Stimulated activated CD4-positive, alpha-beta T cell treated with anti-CD3 and anti-CD28 coated beads, Interleukin-15, amount 100 ng/mL, for 48 hours (primary cell): Measurements from ENCODE around the gene COBLL1.
A peak's percentile ranks its signal among the peaks of the same experiment; 100 is the strongest.

Experiments used
- DNase-seq, 2 donors: peaks; one replicate each; pipeline ENCODE4 v3.0.0-alpha.2; 2020; ENCODE audit warnings: low read depth in 2 of 2

COBLL1 gene

GRCh38 chr2:164785457-164785856, 56.2 kb downstream of the COBLL1 start:
- DNase-seq, result no peak

- no peak for DNase-seq
Observed at GRCh38 chr2:164784376-164784775, 57.2 kb downstream of the COBLL1 start.

DNA sequence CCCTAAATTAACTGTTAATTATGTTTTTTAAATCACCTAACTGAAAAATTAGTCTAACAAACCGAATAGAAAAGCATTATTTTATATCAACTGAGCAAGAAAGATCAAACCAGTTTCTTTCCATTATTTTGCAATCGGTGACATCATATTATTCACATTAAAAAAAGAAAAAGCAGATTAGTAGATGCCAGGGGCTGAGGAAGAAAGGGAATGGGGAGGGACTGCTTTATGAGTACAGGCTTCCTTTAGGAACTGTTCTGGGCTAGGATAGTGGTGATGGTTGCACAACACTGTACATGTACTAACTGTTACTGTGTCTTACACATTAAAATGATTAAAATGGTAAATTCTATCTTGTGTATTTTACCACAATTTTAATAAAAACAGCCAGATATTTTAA, 59.3 kb downstream of the COBLL1 start:
- no peak for DNase-seq

DNA sequence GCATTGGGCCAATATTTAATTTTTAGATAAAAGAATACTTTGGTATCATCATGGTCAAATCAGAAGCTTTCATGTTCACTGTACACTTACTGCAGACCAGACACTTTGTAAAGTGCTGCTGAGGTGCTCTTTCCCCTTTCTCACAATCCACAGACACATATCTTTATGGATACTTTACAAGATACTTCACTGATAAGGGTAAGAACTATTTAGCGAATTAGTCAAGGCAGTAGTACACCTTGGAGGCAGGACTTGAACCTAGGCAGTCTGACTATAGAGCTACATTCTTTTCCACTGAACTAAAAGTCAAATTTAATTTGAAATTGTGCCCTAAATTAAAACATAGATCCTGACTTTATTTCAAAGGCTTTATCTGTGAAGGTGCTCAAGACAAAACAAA, 60.2 kb downstream of the COBLL1 start:
- no peak for DNase-seq

DNA sequence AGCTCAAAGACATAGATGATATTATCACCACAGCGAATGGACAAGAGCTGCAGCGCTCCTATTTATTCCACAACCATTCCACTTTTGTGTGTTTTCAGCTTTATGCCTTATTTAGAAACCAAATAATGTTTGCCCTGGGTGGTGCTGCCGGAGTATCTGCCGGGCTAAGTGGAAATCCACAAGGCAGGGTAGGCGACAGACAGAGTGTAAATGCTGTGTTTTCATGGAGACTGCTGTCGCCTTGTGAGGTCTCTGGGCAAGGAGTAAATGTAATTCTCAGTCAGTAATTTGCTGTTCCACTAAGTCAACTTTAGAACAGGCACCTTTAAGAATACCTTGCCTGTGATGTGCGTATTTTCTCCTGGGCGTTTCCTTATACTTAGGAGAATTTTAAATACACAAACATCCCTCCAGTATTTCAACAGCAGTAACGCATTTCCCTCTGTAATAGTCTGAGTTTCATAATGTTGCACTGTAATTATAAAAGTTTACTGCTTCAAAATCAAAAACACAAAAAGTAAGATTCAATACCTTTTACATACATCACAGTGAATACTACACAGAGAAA, 60.9 kb downstream of the COBLL1 start:
- no peak for DNase-seq

DNA sequence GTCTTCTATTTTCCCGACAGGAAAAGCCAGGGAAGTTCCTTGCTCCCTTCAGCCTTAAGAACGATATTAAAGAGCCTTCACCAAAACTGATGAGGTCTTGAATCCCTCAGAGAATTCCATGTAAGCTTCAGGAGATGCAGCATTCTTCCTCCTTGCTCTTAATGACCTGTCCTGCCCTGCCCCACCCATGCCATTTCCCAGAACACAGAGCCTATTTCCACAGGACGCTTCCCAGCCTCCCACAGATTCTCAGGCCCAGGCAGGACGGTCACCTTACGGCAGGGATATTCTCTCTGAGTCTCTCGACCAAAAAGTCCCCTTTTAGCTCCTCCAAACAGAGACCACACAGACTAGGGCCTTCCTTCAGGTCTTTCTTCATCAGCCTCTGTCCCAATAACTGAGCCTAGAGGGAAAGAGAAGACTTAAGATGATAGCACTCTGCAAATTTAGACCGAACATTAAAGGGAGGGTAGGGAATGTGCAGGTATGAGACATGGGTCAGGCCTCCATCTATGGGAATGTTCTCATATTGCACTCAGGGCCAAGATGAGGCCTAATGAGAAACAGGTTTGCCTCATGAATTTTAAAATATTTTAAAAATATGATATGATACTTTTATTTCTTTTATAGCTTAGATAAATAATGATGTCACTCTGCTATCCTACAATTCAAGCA, 62.1 kb downstream of the COBLL1 start:
- DNase-seq, result no peak

- no peak for DNase-seq
Observed at GRCh38 chr2:164778723-164779122, 62.9 kb downstream of the COBLL1 start.

- no peak for DNase-seq
Observed at GRCh38 chr2:164777847-164778461, 63.7 kb downstream of the COBLL1 start.

GRCh38 chr2:164773635-164774034, 68.0 kb downstream of the COBLL1 start:
- no peak for DNase-seq

DNA sequence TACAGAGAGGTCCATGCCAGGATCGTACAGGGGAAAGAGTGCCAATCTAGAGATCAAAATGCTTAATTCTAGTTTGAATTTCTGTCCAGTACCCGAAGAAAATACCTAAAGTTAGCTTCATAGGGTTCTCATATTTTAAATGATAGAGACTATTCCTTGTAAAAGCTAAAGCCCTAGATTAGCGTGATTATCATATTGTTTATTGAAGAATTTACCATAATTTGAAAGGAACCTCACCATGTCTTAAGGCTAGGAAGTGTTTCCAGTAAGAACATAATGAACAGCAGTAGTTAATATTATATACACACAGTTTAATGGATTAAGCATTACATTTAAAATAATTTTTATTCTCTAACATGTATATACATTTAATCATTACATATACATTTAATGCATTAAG, 68.5 kb downstream of the COBLL1 start:
- DNase-seq, result no peak

DNA sequence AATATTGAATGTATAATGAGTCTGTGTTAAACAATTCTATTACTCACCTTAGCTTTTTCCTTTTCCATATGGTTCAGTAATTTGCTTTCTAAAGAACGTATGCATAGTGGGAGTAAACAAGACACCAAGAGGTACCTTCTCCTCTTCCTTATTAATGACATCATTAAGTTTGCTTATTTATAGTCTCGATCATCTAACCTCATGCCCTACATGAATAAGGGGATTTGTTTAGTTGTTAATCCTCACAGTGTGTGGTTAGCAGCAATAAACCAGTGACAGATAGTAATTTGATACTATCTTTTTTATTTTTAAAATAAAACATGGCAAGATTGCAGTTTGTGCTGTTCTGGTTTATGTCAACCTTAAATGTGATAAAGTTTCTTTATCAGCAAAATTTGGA, 69.7 kb downstream of the COBLL1 start:
- DNase-seq, result no peak

GRCh38 chr2:164770421-164770916, 71.2 kb downstream of the COBLL1 start:
- no peak for DNase-seq

DNA sequence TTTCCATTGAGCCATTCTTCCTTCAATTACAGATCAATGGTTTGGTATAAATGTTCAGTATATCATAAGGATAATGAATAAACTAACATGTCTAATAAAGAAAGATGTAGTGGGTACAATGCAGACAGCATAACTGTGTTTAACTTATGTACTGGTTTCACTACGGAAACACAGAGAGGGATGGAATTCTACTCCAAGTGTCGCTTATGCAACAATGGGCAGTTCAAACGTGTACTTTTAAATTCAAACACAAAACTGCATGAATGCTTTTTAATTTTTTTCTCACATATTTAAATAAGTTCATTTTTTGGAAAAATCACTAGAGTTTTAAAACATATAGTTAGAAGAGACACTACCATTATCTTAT, 74.7 kb downstream of the COBLL1 start:
- no peak for DNase-seq

DNA sequence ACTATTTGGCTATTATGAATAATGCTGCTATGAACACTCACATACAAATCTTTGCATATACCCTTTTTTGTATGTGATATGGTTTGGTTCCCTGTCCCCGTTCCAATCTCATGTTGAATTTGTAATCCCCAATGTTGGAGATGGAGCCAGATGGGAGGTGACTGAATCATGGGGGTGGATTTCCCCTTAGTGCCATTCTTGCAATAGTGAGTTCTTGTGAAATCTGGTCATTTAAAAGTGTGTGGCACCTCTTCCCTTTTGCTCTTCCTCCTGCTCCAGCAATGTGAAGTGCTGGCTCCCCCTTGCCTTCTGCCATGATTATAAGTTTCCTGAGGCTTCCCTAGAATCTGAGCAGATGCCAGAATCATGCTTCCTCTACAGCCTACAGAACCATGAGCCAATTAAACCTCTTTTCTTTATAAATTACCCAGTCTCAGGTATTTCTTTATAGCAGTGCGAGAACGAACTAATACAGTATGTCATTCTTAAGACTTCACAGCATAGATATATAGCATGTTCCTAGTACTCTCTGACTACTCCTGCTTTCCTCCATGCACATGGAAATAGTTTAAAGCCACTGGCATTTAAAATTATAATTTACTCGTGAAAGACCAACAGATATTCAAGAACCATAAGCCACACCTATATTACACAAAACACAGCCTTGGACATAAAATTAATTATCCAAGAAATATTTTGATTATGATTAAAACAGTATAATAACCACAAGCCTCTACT, 75.2 kb downstream of the COBLL1 start:
- DNase-seq, result no peak

DNA sequence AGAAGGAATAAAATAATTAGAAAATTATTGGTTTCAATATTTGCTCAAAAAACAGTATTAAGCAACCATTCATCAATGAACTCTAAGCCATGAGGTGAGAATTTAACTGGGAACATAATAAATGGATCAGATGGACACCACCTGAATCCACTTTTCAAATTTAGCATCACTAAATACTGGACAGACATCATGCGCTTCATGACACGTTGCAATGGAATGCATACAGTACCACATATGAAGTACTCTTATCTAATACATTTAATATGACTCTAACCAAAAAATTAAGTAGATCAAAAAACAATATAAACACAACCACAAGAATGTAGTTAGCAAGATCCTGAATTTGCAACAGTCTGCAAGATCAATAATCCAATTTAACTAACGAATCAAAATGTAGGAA, 76.6 kb downstream of the COBLL1 start:
- no peak for DNase-seq

DNA sequence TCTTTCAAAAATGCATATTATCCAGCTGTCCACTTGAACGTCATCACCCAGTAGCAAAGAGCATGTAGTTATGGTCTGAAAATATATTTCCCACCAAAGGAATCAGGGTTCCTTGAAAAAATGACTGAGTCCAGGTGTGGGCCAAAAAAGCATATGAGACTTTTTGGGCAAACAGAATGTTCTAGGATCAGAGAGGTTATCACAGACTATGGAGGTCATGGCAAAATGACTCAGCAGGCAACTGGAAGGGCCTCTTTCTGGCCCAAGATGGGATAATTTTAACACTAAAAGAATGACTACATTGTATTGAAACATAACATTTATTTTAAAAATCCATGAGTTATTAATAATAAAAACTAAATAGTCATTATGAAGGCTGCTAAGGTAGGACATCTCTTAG, 77.1 kb downstream of the COBLL1 start:
- no peak for DNase-seq

GRCh38 chr2:164763431-164763830, 78.2 kb downstream of the COBLL1 start:
- no peak for DNase-seq

DNA sequence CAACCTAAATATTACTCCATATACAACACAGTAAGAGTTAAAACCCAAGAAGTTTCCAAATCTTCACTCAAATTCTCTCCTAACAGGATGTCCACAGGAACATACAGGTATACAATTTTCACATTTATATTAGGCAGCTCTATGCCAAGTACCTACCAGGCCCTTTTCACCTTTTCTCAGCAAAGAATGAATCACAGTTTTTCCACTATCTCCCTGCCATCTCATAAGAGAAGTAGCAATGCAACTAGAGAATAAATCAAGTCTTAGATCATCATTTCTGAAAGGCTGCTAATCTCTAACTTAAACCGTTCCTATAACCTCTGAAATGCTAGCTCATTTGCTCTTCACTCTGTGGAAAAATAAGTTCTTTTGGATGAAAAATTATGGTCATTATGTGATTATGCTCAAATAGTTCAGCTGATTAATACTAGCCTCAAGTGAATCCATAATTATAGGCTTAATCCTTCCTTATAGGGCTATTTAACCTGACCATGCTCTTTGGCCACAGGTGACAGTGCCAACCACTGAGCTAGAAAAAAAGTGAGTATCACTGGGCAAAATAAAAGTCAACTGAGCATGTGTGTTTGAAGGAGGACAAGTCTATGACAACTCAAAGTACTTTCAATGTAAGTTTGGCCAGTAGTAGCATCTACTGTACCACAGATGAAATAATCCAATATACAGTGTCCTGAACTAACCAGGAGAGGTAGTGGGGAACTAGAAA, 79.7 kb downstream of the COBLL1 start:
- DNase-seq, result no peak

DNA sequence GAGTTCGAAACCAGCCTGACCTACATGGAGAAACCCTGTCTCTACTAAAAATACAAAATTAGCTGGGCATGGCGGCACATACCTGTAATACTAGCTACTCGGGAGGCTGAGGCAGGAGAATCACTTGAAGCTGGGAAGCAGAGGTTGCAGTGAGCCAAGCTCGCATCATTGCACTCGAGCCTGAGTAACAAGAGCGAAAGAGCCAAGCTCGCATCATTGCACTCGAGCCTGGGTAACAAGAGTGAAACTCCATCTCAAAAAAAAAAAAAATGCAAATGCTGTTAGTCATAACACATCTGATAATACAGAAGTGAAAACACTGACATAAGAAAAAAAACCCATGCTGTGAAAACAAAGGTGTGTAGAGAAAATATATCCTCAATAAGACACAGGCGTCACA, 80.4 kb downstream of the COBLL1 start:
- peak in 1 of 2 donors; percentile 7 for DNase-seq

- no peak for DNase-seq
Observed at GRCh38 chr2:164760179-164760578, 81.4 kb downstream of the COBLL1 start.

DNA sequence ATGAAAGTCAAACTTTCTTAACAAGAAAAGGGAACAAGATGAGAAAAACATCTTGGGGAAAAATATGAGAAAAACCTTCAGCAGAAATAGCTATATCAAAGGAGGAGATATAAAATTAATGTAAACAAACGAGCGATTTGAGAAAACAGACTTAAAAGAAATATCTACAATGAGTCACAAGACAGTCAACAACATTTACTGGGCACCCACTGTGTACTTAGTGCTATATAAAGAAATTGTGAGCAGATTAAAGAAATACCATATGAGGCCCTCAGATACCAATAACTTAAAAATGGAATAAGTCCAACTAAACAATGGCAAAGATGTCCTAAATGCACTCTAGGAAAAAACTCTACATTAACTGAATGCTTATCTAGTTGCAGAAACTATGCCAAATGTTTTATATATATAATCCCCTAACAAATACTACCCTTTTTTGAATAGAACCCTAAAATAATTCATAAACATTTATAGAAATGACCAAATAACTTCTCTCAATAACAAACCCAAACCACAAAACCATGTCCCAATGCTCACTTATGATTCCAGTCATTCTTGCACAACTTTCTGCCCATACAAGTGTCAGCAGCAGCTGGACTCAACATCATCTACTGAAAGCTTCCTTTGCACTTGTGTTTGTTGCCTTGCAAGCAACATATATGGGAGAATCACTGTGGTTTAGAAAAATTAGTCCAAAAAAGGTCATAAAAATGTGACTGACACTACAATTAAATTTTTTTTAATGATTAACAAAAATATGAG, 83.5 kb downstream of the COBLL1 start:
- DNase-seq, result no peak
